Measurements from ENCODE around the gene SMARCC2.
"Not testable (repeated sequence)": the region's sequence is repeated elsewhere in the genome, so short reads cannot be mapped to it uniquely, and the experiment has no call there.

The SMARCC2 gene

DNA sequence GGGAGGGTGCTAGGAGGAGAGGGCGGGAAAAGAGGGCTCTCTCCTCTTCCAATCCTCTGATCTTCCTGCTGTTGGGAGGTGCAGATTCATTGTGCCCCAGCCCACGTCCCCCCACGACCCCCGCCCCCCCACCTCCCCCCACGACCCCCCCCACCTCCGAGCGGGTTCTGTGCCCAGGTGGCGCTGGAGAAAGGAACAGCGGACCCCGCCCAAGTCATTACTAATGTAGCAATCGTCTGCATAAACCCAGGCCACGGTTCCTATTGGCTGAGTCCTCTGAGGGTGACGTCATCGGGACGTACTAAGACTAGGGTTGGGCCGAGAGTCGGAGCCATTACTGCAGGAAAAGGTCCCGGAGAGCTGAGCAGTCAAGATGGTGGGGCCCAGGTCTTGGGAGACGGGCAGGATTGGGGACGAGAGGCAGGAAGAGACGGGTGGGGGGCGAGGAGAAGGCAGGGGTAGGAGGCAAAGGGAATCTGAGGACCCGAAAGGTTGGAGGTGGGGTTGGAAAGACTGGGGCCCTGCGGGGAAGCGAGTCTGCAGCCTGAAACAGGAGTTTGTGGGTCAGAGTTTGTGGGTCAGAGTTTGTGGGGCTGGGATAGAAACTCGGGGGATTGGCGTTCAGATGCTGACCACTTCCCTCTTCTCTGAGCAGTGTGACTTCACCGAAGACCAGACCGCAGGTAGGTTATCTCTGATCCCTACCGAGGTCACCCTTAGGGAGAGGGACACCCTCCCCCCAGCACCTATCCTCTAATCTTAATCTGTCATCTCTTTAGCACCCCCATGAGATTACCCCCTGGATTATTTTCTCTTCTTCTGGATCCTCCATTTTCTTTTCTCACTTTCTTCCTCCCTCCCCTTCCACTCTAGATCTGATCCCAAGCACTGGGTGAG lies 31.0 kb downstream of the SMARCC2 start, which contains the start of gene MYL6:
MYL6 (plus strand) TSS at position 331 of the 897 bp plus-strand sequence; CDS start at position 374, 43 bp downstream.
- Histone ChIP-seq H3K27ac (ENCODE audit: low read length) (peak within 1 kb of the TSS; percentile 81), H3K4me2 (ENCODE audit: low read length) (peak within 1 kb of the TSS; percentile 91), H3K27me3 (ENCODE audit: low read depth, low read length) (no peaks in the 10 kb centered on the region), H3K4me1 (ENCODE audit: low read length) (peaks cover 24% of the 10 kb centered on the region), H3K36me3 (replicated peaks; ENCODE audit: low read depth, low read length) (peaks cover 46% of the 10 kb centered on the region), H3K4me3 (ENCODE audit: low read length) (peak within 1 kb of the TSS; percentile 90), H3K9ac (ENCODE audit: low read length) (peak within 1 kb of the TSS; percentile 99), H3K79me2 (ENCODE audit: low read length) (peaks cover 29% of the 10 kb centered on the region), H2AFZ (ENCODE audit: low read depth, low read length) (no peak within 1 kb of the TSS), H4K20me1 (ENCODE audit: insufficient read depth, low read length) (peaks cover 24% of the 10 kb centered on the region), H3K9me3 (ENCODE audit: insufficient read depth, low read length) (no peaks in the 10 kb centered on the region)
- TF ChIP-seq EZH2phosphoT487 (IDR thresholded peaks at IDR 0.05; ENCODE audit: low read depth) (no peak), CTCF (IDR thresholded peaks at IDR 0.05; ENCODE audit: low read depth, low read length) (no peak)

- peak overlapping the region; percentile 72 for H3K27ac ChIP-seq (ENCODE audit: low read length)
- H3K4me3 ChIP-seq (ENCODE audit: low read length) = peak overlapping the region; percentile 84
- TF ChIP-seq CTCF (IDR thresholded peaks at IDR 0.05; ENCODE audit: low read depth, low read length) (peak; percentile 38), EZH2phosphoT487 (IDR thresholded peaks at IDR 0.05; ENCODE audit: low read depth) (no peak)
- H3K79me2 ChIP-seq (ENCODE audit: low read length) = peaks cover 34% of the 10 kb centered on the region
- H3K9me3 ChIP-seq (ENCODE audit: insufficient read depth, low read length) = no peaks in the 10 kb centered on the region
- H2AFZ ChIP-seq (ENCODE audit: low read depth, low read length) = no peak overlapping the region
- peak overlapping the region; percentile 85 for H3K4me2 ChIP-seq (ENCODE audit: low read length)
- peaks cover 29% of the 10 kb centered on the region for H3K4me1 ChIP-seq (ENCODE audit: low read length)
- H4K20me1 ChIP-seq (ENCODE audit: insufficient read depth, low read length) = peaks cover 24% of the 10 kb centered on the region
- H3K9ac ChIP-seq (ENCODE audit: low read length) = peak overlapping the region; percentile 82
- H3K27me3 ChIP-seq (ENCODE audit: low read depth, low read length) = no peaks in the 10 kb centered on the region
- H3K36me3 ChIP-seq (replicated peaks; ENCODE audit: low read depth, low read length) = peaks cover 37% of the 10 kb centered on the region
Observed at GRCh38 chr12:56157201-56158028, 31.9 kb downstream of the SMARCC2 start.

DNA sequence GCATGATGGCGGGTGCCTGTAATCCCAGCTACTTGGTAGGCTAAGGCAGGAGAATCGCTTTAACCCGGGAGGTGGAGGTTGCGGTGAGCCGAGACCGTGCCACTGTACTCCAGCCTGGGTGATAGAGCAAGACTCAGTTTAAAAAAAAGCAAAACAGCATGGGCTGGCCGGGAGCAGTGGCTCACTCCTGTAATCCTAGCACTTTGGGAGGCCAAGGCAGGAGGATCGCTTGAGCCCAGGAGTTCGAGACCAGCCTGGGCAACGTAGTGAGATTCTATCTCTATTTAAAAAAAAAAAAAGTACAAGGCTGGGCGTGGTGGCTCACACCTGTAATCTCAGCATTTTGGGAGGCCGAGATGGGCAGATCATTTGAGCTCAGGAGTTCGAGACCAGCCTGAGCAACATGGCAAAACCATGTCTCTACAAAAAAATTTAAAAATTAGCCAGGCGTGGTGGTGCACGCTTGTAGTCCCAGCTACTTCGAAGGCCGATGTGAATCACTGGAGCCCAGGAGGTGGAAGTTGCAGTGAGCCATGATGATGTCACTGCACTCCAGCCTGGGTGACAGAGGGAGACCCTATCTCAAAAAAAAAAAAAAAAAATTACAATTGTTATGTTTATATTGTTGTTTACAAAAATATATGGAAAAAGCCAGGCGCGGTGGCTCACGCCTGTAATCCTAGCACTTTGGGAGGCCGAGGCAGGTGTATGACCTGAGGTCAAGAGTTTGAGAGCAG lies 32.7 kb downstream of the SMARCC2 start:
- peak overlapping the region; percentile 84 for H3K4me3 ChIP-seq (ENCODE audit: low read length)
- not testable (repeated sequence) for H2AFZ ChIP-seq (ENCODE audit: low read depth, low read length)

DNA sequence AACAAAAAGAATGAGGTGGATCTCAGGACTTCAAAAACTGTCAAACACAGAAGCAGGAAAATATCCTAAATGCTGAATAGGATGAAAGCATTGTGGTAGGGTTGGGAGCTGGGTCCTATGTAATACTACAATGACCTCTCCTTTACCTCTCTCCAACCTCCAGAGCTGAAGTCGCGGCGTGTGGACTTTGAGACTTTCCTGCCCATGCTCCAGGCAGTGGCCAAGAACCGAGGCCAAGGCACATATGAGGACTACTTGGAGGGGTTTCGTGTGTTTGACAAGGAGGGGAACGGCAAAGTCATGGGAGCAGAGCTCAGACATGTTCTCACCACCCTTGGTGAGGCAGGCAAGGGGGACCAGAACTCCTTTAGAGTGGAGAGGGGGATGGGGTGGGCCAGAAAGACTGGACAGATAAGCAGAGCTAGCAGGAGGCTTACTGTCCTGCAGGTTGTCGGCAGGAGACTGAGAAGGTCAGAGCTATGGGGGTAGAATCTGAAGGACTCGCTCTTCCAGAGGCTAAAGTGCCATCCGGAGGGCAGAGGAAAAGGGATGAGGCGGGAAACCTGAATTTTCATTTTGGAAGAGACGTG lies 33.9 kb downstream of the SMARCC2 start:
- no peak for TF ChIP-seq CTCF (IDR thresholded peaks at IDR 0.05; ENCODE audit: low read depth, low read length)
- TF ChIP-seq EZH2phosphoT487 (IDR thresholded peaks at IDR 0.05; ENCODE audit: low read depth) = no peak
- Histone ChIP-seq H3K27me3 (ENCODE audit: low read depth, low read length) (no peaks in the 10 kb centered on the region), H4K20me1 (ENCODE audit: insufficient read depth, low read length) (peaks cover 14% of the 10 kb centered on the region), H3K79me2 (ENCODE audit: low read length) (peaks cover 31% of the 10 kb centered on the region), H3K9me3 (ENCODE audit: insufficient read depth, low read length) (no peaks in the 10 kb centered on the region), H3K9ac (ENCODE audit: low read length) (no peak overlapping the region), H3K4me2 (ENCODE audit: low read length) (no peak overlapping the region), H3K4me1 (ENCODE audit: low read length) (peaks cover 28% of the 10 kb centered on the region), H2AFZ (ENCODE audit: low read depth, low read length) (no peak overlapping the region), H3K4me3 (ENCODE audit: low read length) (no peak overlapping the region), H3K36me3 (replicated peaks; ENCODE audit: low read depth, low read length) (peaks cover 19% of the 10 kb centered on the region), H3K27ac (ENCODE audit: low read length) (no peak overlapping the region)

More for the DNA sequence above, 32.7 kb downstream of the SMARCC2 start:
- Histone ChIP-seq H3K79me2 (ENCODE audit: low read length) (peaks cover 34% of the 10 kb centered on the region), H3K9ac (ENCODE audit: low read length) (peak overlapping the region; percentile 82; the same call in 1 of the 2 replicates), H3K36me3 (replicated peaks; ENCODE audit: low read depth, low read length) (peaks cover 31% of the 10 kb centered on the region), H3K4me1 (ENCODE audit: low read length) (peaks cover 29% of the 10 kb centered on the region), H3K4me2 (ENCODE audit: low read length) (peak overlapping the region; percentile 85), H4K20me1 (ENCODE audit: insufficient read depth, low read length) (peaks cover 23% of the 10 kb centered on the region)
- not testable (repeated sequence) for H3K27ac ChIP-seq (ENCODE audit: low read length); H3K9me3 ChIP-seq (ENCODE audit: insufficient read depth, low read length); H3K27me3 ChIP-seq (ENCODE audit: low read depth, low read length)
